Keratinocyte (primary cell): Measurements from ENCODE around the gene CPT1B. TPM values are rescaled to one million over a fixed set of nuclear protein-coding genes. Genes with fewer than 3 reads are reported as not detected.

Experiments
- DNase-seq: peaks from one replicate; pipeline ENCODE4 v3.0.0-alpha.2; 2011; ENCODE audit warnings: low read depth, missing footprints, low spot score
- FAIRE-seq: peaks from 2 replicates; lab custom pipeline; 2011; peaks lifted over from hg19 to GRCh38; lab: Jason Lieb, UNC
- H2AFZ ChIP-seq: 2 replicates; pipeline ENCODE4 v1.6.0; 2012; ENCODE audit warnings: low read length, control low read depth, inconsistent platforms; ENCODE audit not compliant: control insufficient read depth
- H3K27ac ChIP-seq: 2 replicates; pipeline ENCODE4 v1.5.1; 2011; ENCODE audit warnings: low read length; ENCODE audit not compliant: control insufficient read depth, insufficient read depth
- H3K27me3 ChIP-seq: 3 replicates; pipeline ENCODE4 v1.6.0; 2011; ENCODE audit warnings: low read length; ENCODE audit not compliant: control insufficient read depth, insufficient read depth; ENCODE audit errors: extremely low read depth
- H3K36me3 ChIP-seq, 2 experiments: 2 replicates in 1 of 2; 3 replicates in 1 of 2; pipeline ENCODE4 v1.5.1; 2011; ENCODE audit warnings: low read length in 2 of 2, mild to moderate bottlenecking in 1 of 2; ENCODE audit not compliant: control insufficient read depth in 2 of 2, insufficient read depth in 2 of 2; ENCODE audit errors: extremely low read depth in 1 of 2
- H3K4me1 ChIP-seq: 3 replicates; pipeline ENCODE4 v1.5.1; 2011; ENCODE audit warnings: low read length; ENCODE audit not compliant: control insufficient read depth, insufficient read depth; ENCODE audit errors: extremely low read depth
- H3K4me2 ChIP-seq: 3 replicates; pipeline ENCODE4 v1.6.0; 2011; ENCODE audit warnings: low read depth, low read length; ENCODE audit not compliant: control insufficient read depth, insufficient read depth; ENCODE audit errors: extremely low read depth
- H3K4me3 ChIP-seq, 3 experiments: fragments of 200-600 bp in 1 of 3; sonication (generic) in 1 of 3; 2 replicates in 2 of 3; 3 replicates in 1 of 3; pipeline ENCODE4 v1.5.1; 2011 to 2016; ENCODE audit warnings: low read length in 3 of 3, mild to moderate bottlenecking in 3 of 3, control low read depth in 2 of 3, inconsistent platforms in 1 of 3, low read depth in 1 of 3, mixed read lengths in 1 of 3, mixed run types in 1 of 3, moderate library complexity in 1 of 3; ENCODE audit not compliant: control insufficient read depth in 2 of 3, insufficient read depth in 2 of 3; ENCODE audit errors: extremely low read depth in 1 of 3
- H3K79me2 ChIP-seq: 2 replicates; pipeline ENCODE4 v1.6.0; 2012; ENCODE audit warnings: low read length; ENCODE audit not compliant: control insufficient read depth, insufficient read depth
- H3K9ac ChIP-seq: 3 replicates; pipeline ENCODE4 v1.6.0; 2011; ENCODE audit warnings: low read length; ENCODE audit not compliant: control insufficient read depth, insufficient read depth; ENCODE audit errors: extremely low read depth
- H3K9me1 ChIP-seq: 3 replicates; pipeline ENCODE4 v1.6.0; 2011; ENCODE audit warnings: low read length; ENCODE audit not compliant: control insufficient read depth, insufficient read depth; ENCODE audit errors: extremely low read depth
- H3K9me3 ChIP-seq: 2 replicates; pipeline ENCODE4 v1.5.1; 2012; ENCODE audit warnings: low read depth, low read length; ENCODE audit not compliant: control insufficient read depth
- H4K20me1 ChIP-seq: 3 replicates; pipeline ENCODE4 v1.6.0; 2011; ENCODE audit warnings: low read length; ENCODE audit not compliant: control insufficient read depth, insufficient read depth; ENCODE audit errors: extremely low read depth
- CTCF ChIP-seq, 3 experiments: IDR thresholded peaks in 1 of 3; conservative IDR thresholded peaks in 1 of 3; optimal IDR thresholded peaks in 1 of 3; 2 replicates in 2 of 3; 3 replicates in 1 of 3; pipeline versions ENCODE3 to v1.5.1; 2011; ENCODE audit warnings: low read length in 3 of 3, mild to moderate bottlenecking in 3 of 3, moderate library complexity in 2 of 3, control low read depth in 1 of 3, inconsistent platforms in 1 of 3; ENCODE audit not compliant: insufficient read depth in 2 of 3; ENCODE audit errors: extremely low read depth in 1 of 3
- EZH2 ChIP-seq: IDR thresholded peaks from one replicate; pipeline ENCODE4 v1.6.1; 2012; ENCODE audit warnings: inconsistent platforms, mild to moderate bottlenecking, low read length, moderate library complexity
- dilution Hi-C: fragments of 300-500 bp; cut with MboI; formaldehyde crosslinking; loops from one replicate; pipeline ENCODE4 v1.7.0; 2020; ENCODE audit warnings: low sequenced_read_pairs; ENCODE audit not compliant: extremely low pct_ligation_motif_present
- polyA plus RNA-seq, 5 experiments: library from polyadenylated mRNA; depleted of rRNA in 3 of 5; stranded (reverse) in 3 of 5; stranded (forward) in 1 of 5; unstranded in 1 of 5; fragments of >200 nt; gene quantifications; 1 replicate in 1 of 5; 2 replicates in 3 of 5; 3 replicates in 1 of 5; pipeline versions ENCODE4 v1.2.1 to v1.2.3, GENCODE V29; 2011 to 2012; ENCODE audit warnings: missing spikeins in 2 of 5, low read depth in 1 of 5, low replicate concordance in 1 of 5

The CPT1B gene
- polyA plus RNA-seq, 1 donor (not counting 4 experiments of a cell fraction or from before 2014, with no cell fraction given) = 11.0 TPM

GRCh38 chr22:50625131-50625567 lies 46.9 kb upstream of the CPT1B start:
- Histone ChIP-seq H3K79me2 (peaks cover 11% of the 10 kb centered on the region), H3K9ac (no peak overlapping the region), H3K4me3 (no peak overlapping the region)

GRCh38 chr22:50624347-50625130 lies 46.3 kb upstream of the CPT1B start:
- H3K9me3 ChIP-seq = no peaks in the 10 kb centered on the region
- no peaks in the 10 kb centered on the region for H4K20me1 ChIP-seq
- H3K4me3 ChIP-seq = no peak overlapping the region
- H3K4me1 ChIP-seq = peaks cover 44% of the 10 kb centered on the region
- peaks cover 11% of the 10 kb centered on the region for H3K79me2 ChIP-seq
- TF ChIP-seq EZH2 = no peak
- TF ChIP-seq CTCF (optimal IDR thresholded peaks at IDR 0.05 in 1 of 3, IDR thresholded peaks at IDR 0.05 in 1 of 3, conservative IDR thresholded peaks at IDR 0.05 in 1 of 3; ENCODE audit: extremely low read depth in 1 of 3, insufficient read depth in 2 of 3, low read length in 3 of 3) = no peak
- FAIRE-seq = no peak
- DNase-seq = no peak
- dilution Hi-C loops = no loop called here
- peaks cover 0 to 9% of the 10 kb centered on the region in 2 experiments for H3K36me3 ChIP-seq
- no peak overlapping the region for H3K9ac ChIP-seq
- no peak overlapping the region for H3K27ac ChIP-seq
- no peaks in the 10 kb centered on the region for H3K27me3 ChIP-seq
- no peak overlapping the region for H2AFZ ChIP-seq
- no peaks in the 10 kb centered on the region for H3K9me1 ChIP-seq
- H3K4me2 ChIP-seq = no peak overlapping the region

More at GRCh38 chr22:50625131-50625567, 46.9 kb upstream of the CPT1B start:
- Histone ChIP-seq H3K4me1 (peaks cover 44% of the 10 kb centered on the region), H3K36me3 (peaks cover 0 to 9% of the 10 kb centered on the region in 2 experiments), H3K9me3 (no peaks in the 10 kb centered on the region), H3K4me2 (no peak overlapping the region), H3K27me3 (no peaks in the 10 kb centered on the region), H2AFZ (no peak overlapping the region), H3K9me1 (no peaks in the 10 kb centered on the region), H4K20me1 (no peaks in the 10 kb centered on the region), H3K27ac (no peak overlapping the region)
- TF ChIP-seq EZH2 (no peak), CTCF (optimal IDR thresholded peaks at IDR 0.05 in 1 of 3, IDR thresholded peaks at IDR 0.05 in 1 of 3, conservative IDR thresholded peaks at IDR 0.05 in 1 of 3; ENCODE audit: extremely low read depth in 1 of 3, insufficient read depth in 2 of 3, low read length in 3 of 3) (no peak)
- no peak for DNase-seq
- no peak for FAIRE-seq
- dilution Hi-C loops = no loop called here
